B cell (primary cell): ENCODE data around the gene TPCN2.

Experiments used
- CTCF ChIP-seq: fragments of 200-600 bp; IDR thresholded peaks from one replicate; pipeline ENCODE4 v1.8.0; 2022; ENCODE audit warnings: antibody characterized with exemption, mild to moderate bottlenecking
- EZH2 ChIP-seq: IDR thresholded peaks from 2 replicates; pipeline ENCODE4 v1.6.1; 2012; ENCODE audit warnings: borderline replicate concordance, low read depth, mild to moderate bottlenecking, moderate library complexity, low read length; ENCODE audit not compliant: insufficient read depth, poor library complexity, severe bottlenecking

DNA sequence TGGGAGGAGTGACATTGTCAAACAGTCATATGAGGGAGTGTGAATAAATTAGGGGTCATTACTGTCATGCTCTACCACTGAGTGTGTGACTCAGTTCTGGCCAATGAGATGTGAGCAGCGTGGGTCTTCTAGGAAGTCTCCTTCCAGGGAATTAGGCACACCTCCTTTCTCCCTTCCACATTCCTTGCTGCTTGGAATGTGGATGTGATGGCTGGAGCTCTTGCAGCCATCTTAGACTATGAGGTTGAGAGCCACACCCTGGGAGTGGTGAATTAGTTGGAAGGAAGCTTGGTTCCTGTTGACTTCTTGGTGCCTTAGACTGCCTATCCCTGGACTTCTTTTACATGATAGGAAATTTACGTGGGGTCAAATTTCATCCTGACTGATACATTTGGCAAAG lies 70.5 kb downstream of the TPCN2 start:
- TF ChIP-seq CTCF (no peak), EZH2 (no peak)
